SK-N-SH treated with all-trans-retinoic acid at 6 μM for 48 hours (cell line): ENCODE measurements around the gene LARP4B.

Experiments
- ATAC-seq: fragments of 200-7000 bp; cut with Tn5 transposase; 3 replicates; pipeline ENCODE4 v1.9.1; 2020; ENCODE audit warnings: mild to moderate bottlenecking, moderate library complexity
- ARNTL ChIP-seq: fragments of 450-650 bp; formaldehyde crosslinking; IDR thresholded peaks from 2 replicates; pipeline ENCODE4 v1.5.0; 2020; ENCODE audit warnings: low read depth, mild to moderate bottlenecking, moderate library complexity, borderline replicate concordance
- BACH2 ChIP-seq: fragments of 250-450 bp; sonication (Bioruptor Pico); IDR thresholded peaks from 2 replicates; pipeline ENCODE4 v1.9.0; 2021; ENCODE audit warnings: mild to moderate bottlenecking, borderline replicate concordance
- CREB5 ChIP-seq: fragments of 250-450 bp; sonication (Bioruptor Pico); IDR thresholded peaks from 2 replicates; pipeline ENCODE4 v1.5.1; 2020; ENCODE audit warnings: low read depth, mild to moderate bottlenecking, moderate library complexity
- CSDC2 ChIP-seq: fragments of 250-450 bp; sonication (Bioruptor Pico); IDR thresholded peaks from 2 replicates; pipeline ENCODE4 v1.5.0; 2020; ENCODE audit warnings: mild to moderate bottlenecking, moderate library complexity
- CSRNP3 ChIP-seq: fragments of 250-450 bp; sonication (Bioruptor Pico); IDR thresholded peaks from 2 replicates; pipeline ENCODE4 v1.5.1; 2021; ENCODE audit warnings: mild to moderate bottlenecking, moderate library complexity
- ESRRG ChIP-seq: fragments of 250-450 bp; sonication (Bioruptor Pico); IDR thresholded peaks from 2 replicates; pipeline ENCODE4 v1.6.1; 2021; ENCODE audit warnings: mild to moderate bottlenecking
- GLIS3 ChIP-seq: fragments of 250-450 bp; sonication (Bioruptor Pico); IDR thresholded peaks from 2 replicates; pipeline ENCODE4 v1.5.0; 2020; ENCODE audit warnings: mild to moderate bottlenecking, moderate library complexity
- OSR1 ChIP-seq: fragments of 250-450 bp; sonication (Bioruptor Pico); IDR thresholded peaks from 2 replicates; pipeline ENCODE4 v1.8.0; 2022; ENCODE audit warnings: moderate library complexity, mild to moderate bottlenecking, inconsistent platforms
- PATZ1 ChIP-seq: fragments of 250-450 bp; sonication (Bioruptor Pico); IDR thresholded peaks from 2 replicates; pipeline ENCODE4 v1.8.0; 2020; ENCODE audit warnings: mild to moderate bottlenecking, moderate library complexity, borderline replicate concordance
- POU6F1 ChIP-seq: fragments of 250-450 bp; sonication (Bioruptor Pico); IDR thresholded peaks from 2 replicates; pipeline ENCODE4 v1.8.0; 2021; ENCODE audit warnings: low read depth, mild to moderate bottlenecking, moderate library complexity, borderline replicate concordance
- RARB ChIP-seq: fragments of 250-450 bp; sonication (Bioruptor Pico); IDR thresholded peaks from 2 replicates; pipeline ENCODE4 v1.8.0; 2021; ENCODE audit warnings: mild to moderate bottlenecking, moderate library complexity
- SNAI2 ChIP-seq: fragments of 250-450 bp; sonication (Bioruptor Pico); IDR thresholded peaks from 2 replicates; pipeline ENCODE4 v1.5.0; 2020; ENCODE audit warnings: mild to moderate bottlenecking, moderate library complexity
- TSHZ2 ChIP-seq: fragments of 250-450 bp; sonication (Bioruptor Pico); IDR thresholded peaks from 2 replicates; pipeline ENCODE4 v1.5.0; 2020; ENCODE audit warnings: mild to moderate bottlenecking, moderate library complexity
- ZFP3 ChIP-seq: fragments of 250-450 bp; sonication (Bioruptor Pico); IDR thresholded peaks from 2 replicates; pipeline ENCODE4 v1.5.0; 2020; ENCODE audit warnings: mild to moderate bottlenecking, moderate library complexity
- ZNF565 ChIP-seq: fragments of 450-650 bp; formaldehyde crosslinking; conservative IDR thresholded peaks from 2 replicates; pipeline ENCODE4 v1.5.0; 2020; ENCODE audit warnings: low read depth, mild to moderate bottlenecking, moderate library complexity
- ZNF8 ChIP-seq: fragments of 450-650 bp; formaldehyde crosslinking; IDR thresholded peaks from 2 replicates; pipeline ENCODE4 v1.5.0; 2020; ENCODE audit warnings: mild to moderate bottlenecking, moderate library complexity

The LARP4B gene

GRCh38 chr10:777913-778479 lies 153.5 kb downstream of the LARP4B start (continued):
- TF ChIP-seq POU6F1 (CRISPR knock-in tag) (no peak), ZNF8 (no peak), RARB (no peak), ZNF565 (CRISPR knock-in tag) (no peak), GLIS3 (CRISPR knock-in tag) (no peak), TSHZ2 (CRISPR knock-in tag) (no peak), ESRRG (no peak), CSDC2 (CRISPR knock-in tag) (no peak), ARNTL (CRISPR knock-in tag) (no peak), BACH2 (no peak)

- no peak for ATAC-seq
- TF ChIP-seq OSR1 (CRISPR knock-in tag) (no peak), PATZ1 (CRISPR knock-in tag) (no peak), POU6F1 (CRISPR knock-in tag) (no peak), GLIS3 (CRISPR knock-in tag) (no peak), CREB5 (CRISPR knock-in tag) (no peak), TSHZ2 (CRISPR knock-in tag) (no peak), SNAI2 (CRISPR knock-in tag) (no peak), ZNF565 (CRISPR knock-in tag) (no peak), ZFP3 (no peak), CSRNP3 (no peak)
These were observed 154.7 kb downstream of the LARP4B start for GRCh38 chr10:776772-777171.
